Lung microvascular endothelial cell (primary cell): Measurements from ENCODE around the gene CDK2AP2. TPM values are rescaled to one million over a fixed set of nuclear protein-coding genes. Genes with fewer than 3 reads are reported as not detected.
"Not testable (repeated sequence)": the region's sequence is repeated elsewhere in the genome, so short reads cannot be mapped to it uniquely, and the experiment has no call there.

Source experiments
- DNase-seq, 2 donors: peaks; one replicate each; pipeline versions ENCODE4 v3.0.0 to v3.0.0-alpha.2; 2010; ENCODE audit warnings: low read depth in 2 of 2
- total RNA-seq: library from RNA; depleted of rRNA; stranded (reverse); fragments of >200 nt; gene quantifications from 2 replicates; pipeline ENCODE4 v1.2.1, GENCODE V29; 2014

Gene CDK2AP2
- total RNA-seq, 1 donor from 2014 or later, result 19.2 TPM

DNA sequence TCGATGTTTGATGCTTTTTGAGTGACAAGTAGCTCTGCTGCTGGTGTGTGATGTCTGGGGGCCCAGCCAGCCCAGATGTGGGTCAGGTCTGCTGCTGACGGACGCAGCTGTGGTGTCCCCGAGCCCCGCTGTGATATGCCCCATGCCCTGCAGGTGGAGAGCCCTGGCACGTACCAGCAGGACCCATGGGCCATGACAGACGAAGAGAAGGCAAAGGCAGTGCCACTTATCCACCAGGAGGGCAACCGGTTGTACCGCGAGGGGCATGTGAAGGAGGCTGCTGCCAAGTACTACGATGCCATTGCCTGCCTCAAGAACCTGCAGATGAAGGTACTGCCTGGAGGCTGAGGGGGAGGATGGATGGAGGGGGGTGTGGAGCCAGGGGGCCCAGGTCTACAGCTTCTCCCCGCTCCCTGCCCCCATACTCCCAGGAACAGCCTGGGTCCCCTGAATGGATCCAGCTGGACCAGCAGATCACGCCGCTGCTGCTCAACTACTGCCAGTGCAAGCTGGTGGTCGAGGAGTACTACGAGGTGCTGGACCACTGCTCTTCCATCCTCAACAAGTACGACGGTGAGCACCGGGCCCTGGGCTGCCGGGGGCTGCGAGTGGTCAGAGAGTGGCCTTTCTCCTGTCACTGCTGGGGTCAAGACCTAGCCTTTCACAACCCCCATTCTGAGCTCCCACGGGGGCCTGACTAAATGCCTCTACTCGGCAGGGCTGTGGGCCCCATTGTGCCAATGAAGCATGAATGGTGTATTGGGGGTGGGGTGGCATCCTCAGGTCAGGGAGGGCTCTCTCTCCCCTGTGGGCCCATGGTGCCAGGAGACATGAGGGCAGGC is 17.9 kb downstream of the CDK2AP2 start:
- DNase-seq, result no peak

DNA sequence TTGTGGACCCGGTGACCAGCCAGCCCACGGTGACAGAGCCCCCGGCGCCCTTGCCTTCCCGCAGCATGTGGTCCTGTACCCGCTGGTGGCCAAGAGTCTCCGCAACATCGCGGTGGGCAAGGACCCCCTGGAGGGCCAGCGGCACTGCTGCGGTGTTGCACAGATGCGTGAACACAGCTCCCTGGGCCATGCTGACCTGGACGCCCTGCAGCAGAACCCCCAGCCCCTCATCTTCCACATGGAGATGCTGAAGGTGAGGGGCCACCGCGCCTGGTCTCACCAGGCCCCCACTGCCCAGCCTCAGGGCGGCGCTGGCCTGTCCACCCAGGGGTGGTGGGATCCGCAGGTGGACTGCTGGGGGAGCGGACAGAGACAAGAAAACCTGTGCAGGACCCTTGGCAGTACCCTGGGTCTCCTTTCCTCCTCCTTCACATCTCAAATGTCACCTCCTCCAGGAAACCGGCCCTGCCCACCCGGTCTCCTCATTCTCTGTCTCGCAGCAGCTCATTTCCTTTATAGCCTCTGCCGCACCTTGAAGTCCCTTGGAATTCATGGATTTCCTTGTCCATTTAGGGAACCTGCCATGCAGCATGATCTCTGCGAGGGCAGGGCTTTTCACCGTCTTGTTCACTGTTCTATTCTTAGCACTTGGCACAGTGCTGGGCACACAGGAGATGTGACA is 18.6 kb downstream of the CDK2AP2 start:
- DNase-seq, result no peak

DNA sequence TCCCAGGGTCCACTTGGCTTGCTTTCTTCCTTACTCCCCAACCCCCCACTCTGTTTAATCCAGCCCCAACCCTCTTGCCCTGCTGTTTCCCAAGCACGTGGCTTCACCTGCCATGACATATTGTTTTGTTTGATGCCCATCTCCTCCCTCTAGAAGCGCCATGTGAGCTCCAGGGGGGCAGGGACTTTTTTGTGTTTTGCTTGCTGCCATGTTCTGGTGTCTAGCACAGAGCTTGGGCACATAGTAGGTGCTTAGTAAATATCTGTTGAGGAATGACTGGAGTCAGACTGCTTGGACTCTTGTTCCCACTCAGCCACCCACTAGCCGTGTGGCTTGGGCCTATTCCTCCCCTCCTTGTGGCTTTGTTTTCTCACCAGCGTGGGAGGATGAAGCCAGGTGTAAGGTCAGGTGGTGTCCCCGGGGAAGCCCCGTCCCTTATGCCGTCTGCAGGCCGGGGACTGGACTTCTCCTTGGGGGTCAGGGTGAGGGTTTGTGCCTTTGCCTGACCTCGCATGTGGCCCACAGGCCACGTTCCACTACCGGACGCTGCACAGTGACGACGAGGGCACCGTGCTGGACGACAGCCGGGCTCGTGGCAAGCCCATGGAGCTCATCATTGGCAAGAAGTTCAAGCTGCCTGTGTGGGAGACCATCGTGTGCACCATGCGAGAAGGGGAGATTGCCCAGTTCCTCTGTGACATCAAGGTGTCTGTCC is 21.3 kb downstream of the CDK2AP2 start:
- DNase-seq, result no peak

DNA sequence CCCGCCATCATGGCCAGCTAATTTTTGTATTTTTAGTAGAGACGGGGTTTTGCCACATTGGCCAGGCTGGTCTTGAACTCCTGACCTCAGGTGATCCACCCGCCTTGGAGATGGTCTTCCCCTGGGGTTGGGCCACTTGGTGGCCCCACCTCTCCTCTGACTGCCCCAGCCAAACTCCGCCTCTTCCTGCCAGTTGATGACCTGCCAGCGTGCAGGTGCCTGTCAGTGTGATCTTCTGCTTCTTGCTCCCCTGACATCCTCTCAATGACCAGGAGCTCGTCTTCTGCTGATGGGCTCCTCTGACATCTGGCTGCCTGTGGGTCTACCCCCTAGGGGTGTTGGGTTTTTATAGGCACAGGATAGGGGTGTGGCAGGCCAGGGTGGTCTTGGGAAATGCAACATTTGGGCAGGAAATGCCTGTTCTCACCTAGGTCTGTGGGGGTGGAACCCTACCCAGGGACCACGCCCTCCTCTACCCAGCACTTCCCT is 22.0 kb downstream of the CDK2AP2 start:
- DNase-seq, result not testable (repeated sequence)

DNA sequence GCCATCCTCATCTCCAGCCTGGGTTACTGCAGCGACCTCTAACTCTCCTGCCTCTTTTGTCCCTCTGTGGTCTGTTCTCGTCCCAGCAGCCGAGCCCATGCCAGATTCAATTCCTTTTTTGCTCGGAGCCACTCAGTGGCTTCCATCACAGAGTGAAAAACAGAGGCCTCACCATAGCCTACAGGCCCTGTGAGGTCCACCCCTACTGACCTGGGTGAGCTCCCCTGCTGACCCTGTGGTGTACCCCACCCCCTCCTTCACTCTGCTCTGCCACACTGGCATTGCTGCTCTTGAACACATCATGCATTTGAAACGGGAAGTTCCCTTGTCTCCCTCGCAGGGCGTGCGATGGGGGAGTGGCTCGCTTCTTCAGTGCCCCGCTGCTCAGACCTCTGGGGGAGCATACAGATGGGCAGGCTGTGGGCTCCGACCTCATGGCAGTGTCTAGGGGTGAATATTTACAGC is 23.1 kb downstream of the CDK2AP2 start:
- DNase-seq, result no peak

DNA sequence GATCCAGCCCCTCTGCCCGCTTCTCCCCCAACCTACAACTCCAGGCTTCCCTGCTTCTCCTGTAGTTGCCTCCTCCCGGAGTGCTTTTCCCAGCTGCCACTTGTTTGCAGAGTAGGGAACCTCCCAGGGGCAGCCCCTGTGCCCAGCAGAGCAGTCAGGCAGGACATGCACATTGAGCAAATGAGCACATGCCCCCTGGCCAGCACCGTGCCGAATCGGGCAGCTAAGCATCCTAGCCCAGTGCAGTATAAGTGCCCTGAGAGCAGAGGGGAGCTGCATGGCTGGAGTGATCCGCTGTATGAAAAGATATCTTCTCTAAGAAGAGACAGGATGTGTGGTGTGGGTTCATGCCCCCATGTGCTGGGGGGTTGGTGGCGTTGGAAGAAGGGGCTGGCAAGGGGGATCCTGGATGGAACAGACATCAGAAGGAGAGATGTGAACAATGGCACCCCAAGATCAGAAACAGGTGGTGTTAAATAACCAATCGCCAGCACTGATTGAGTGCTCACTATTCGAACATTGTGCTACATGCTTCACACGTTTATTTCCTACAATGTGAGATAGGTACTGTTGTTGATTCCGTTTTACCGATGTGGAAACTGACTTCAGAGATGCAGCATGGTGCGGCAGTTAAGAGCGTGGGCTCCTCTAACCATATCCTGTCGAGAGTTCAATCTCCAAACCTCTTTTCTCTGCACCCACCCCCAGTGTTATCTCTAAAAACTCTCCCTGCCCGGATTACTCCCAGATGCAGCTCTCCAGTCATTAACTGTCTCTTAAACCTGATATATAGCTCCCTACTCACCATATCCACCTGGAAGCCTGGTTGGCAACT is 23.9 kb downstream of the CDK2AP2 start:
- no peak for DNase-seq

DNA sequence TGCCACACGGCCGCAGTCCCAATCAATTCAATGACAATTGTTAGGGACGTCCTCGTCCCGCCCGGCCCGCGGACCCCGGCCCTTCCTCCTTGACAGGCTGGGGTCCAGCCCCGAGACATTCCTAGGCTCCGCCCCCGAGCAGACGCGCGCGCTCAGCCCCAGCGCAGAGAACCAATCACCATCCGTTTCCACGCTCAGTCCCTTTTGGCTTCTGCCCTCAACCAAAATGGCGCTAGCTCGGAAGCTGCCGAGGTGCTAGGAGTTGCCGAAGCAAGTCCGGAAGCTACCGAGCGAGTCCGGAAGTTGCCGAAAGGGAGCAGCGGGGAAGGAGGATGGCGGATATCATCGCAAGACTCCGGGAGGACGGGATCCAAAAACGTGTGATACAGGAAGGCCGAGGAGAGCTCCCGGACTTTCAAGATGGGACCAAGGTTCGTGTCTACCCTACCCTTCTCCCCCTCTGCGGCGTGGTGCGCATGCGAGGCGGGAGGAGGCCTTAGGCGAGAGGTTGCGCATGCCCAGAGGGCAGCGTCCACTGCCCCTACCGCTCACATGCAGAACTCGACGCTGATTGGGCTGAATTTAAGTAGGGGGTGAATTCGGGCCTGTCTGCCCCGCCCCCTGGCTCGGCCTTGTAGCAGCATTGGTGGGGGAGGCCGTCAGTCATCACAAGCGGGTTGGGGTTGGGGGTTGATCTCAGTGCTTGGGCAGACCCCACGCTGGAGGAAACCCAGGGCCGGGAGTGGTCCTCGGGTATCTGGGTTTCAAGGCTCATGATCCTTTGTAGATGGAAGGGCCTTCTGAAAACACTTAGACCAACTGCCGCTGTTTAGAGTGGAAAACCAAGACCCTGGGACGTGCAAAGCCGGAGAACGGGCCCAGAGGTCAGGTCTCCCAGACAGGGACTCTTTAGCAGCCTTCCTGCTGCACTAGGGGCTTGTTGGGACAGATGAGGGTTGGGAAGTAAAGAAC is 24.8 kb downstream of the CDK2AP2 start, which contains the start of gene AIP:
Gene AIP, plus strand, starts transcription at position 200 of the 972 bp plus-strand sequence. Its CDS starts 133 bp downstream, at position 333.
- peak; percentile 98 for DNase-seq

DNA sequence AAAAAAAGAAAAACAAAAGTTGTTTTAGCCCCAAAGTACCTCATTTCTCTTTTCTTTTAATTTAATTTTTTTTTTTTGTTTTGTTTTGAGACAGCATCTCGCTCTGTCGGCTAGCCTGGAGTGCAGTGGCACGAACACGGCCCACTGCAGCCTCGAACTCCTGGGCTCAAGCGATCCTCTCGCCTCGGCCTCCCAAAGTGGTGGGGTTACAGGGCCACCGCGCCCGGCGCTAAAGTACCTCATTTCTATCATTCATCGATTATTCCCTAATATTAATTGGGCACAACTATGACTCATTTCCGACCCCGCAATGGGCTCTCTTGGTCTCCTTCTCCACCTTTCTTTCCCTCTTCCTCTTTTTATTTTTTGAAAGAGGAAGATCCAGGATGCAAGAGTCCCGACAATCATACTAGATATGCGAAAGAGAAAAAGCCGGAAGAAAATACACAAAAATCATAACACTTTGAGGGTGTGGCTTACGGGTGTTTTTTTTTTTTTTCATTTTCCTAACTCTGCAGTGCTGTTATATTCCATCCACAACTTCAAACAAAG is 25.6 kb downstream of the CDK2AP2 start:
- no peak for DNase-seq

DNA sequence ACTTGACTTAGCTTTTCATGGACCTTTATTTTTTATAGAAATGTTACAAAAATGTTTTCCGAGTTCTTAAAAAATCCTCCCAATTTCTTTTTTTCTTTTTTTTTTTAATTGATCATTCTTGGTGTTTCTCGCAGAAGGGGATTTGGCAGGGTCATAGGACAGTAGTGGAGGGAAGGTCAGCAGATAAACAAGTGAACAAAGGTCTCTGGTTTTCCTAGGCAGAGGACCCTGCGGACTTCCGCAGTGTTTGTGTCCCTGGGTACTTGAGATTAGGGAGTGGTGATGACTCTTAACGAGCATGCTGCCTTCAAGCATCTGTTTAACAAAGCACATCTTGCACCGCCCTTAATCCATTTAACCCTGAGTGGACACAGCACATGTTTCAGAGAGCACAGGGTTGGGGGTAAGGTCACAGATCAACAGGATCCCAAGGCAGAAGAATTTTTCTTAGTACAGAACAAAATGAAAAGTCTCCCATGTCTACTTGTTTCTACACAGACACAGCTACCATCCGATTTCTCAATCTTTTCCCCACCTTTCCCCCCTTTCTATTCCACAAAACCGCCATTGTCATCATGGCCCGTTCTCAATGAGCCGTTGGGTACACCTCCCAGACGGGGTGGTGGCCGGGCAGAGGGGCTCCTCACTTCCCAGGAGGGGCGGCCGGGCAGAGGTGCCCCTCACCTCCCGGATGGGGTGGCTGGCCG is 30.5 kb downstream of the CDK2AP2 start:
- not testable (repeated sequence) for DNase-seq

DNA sequence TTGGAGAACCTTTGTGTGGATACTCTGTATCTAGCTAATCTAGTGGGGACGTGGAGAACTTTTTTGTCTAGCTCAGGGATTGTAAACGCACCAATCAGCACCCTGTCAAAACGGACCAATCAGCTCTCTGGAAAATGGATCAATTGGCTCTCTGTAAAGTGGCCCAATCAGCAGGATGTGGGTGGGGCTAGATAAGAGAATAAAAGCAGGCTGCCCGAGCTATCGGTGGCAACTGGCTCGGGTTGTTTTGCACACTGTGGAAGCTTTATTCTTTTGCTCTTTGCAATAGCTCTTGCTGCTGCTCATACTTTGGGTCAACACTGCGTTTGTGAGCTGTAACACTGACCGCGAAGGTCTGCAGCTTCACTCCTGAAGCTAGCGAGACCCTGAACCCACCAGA is 31.3 kb downstream of the CDK2AP2 start:
- not testable (repeated sequence) for DNase-seq

DNA sequence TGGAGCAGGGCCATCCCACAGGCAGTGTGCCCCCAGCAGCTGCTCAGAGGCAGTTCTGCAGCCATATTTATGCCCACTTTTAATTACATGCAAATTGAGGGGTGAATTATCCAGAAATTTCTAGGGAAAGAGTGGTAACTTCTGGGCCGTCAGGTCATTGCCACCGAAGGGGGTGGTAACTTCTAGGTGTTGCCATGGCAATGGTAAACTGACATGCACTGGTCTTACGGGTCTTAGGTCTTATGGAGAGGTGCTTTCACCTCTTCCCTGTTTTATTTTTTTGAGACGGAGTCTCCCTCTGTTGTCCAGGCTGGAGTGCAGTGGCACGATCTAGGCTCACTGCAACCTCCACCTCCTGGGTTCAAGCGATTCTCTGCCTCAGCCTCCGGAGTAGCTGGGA is 35.1 kb downstream of the CDK2AP2 start:
- DNase-seq, result no peak

DNA sequence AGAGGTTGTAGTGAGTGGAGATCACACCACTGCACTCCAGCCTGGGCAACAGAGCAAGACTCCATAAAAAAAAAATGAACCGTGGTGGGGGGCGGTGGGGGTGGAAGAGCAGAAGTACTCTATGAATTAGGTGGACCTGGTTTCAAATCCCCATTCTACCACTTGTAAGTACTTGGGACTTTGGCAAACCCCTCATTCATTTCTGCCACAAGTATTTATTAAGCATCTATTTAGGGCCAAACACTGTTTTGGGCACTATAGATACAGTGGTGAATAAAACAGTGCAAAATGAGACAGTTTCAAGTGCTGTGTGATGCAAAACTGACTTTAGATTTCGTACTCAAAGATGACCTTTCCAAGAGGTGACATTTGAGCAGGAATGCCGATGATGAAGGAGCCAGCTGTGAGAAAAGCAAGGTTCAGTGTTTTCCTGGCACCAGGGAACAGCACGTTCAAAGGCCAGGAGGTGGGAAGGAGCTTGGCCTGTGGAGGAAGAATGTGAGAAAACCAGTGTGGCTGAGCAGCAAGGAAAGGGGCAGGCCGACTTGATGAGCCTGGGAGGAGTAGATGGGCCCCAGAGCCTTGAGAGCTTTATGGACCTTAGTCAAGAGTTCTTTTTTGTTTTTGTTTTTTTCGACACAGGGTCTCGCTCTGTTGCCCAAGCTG is 37.5 kb downstream of the CDK2AP2 start:
- no peak for DNase-seq

DNA sequence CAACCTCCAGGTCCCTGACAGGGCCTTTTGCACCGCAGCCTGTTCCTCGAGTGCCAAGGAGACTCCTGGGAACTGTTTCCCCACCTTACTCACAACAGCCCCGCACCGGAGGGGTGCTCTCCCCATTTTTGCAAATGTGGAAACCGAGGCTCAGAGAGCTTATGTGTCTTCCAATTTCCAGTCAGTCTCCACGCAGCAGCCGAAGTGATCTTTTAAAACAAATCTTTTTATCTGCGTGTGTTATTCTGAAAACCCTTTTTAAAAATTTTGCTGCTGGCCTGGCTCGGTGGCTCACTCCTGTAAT is 38.5 kb downstream of the CDK2AP2 start:
- DNase-seq, result no peak

DNA sequence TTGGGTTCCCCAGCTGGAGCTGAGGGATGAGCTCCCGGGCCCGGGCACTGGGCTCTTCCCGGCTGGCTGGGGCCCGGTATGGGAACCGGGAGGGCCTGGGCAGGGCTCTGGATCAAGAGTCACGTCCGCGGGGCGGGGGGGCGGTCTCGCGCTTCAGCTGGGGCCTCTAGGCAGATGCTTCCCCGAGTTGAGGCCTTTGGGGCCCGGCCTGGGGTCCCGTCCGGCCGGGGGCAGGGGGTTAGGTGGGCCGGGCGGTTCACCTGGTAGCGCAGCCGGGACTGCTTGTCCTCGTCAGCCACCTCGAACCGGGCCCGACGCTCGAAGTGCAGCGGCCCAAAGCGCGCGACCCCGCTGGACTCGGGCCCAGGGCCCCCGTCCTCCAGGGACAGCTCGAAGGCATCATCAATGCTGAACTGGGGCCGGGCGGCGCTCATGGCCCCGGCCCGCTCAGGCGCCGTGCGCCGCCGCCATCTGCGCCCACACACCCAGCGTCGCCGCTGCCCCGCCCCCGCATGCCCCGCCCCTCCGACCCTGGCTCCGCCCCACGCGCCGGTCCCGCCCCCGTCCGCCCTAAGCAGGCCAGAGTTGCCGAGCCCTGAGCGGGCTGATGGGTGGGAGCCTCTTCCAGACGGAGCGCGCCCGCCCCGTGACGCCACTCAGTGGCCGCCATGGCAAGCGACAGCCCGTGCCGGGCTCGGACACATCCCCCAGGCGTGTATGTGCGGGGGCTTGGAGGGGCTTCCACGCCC is 39.0 kb downstream of the CDK2AP2 start, which contains the start of gene TMEM134:
Gene TMEM134, minus strand, starts transcription at position 493 of the 749 bp plus-strand sequence. Its CDS starts 59 bp downstream, at position 434.
- DNase-seq, result peak; percentile 94 to 97

DNA sequence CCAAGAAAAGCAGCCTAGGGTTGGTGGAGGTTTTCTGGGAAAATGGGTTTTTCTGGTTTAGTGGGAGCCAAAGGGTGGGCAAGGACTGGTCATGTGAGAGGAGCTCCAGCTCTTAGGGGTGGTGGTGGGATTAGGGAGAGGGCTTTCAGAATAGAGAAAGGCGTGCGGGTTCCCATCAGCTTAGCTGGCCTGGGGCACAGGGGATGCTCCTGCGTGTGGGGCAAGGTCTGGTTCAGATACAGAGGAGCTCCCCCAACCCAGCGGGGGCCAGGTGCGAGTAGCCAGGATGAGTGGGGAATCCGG is 39.6 kb downstream of the CDK2AP2 start:
- no peak for DNase-seq

DNA sequence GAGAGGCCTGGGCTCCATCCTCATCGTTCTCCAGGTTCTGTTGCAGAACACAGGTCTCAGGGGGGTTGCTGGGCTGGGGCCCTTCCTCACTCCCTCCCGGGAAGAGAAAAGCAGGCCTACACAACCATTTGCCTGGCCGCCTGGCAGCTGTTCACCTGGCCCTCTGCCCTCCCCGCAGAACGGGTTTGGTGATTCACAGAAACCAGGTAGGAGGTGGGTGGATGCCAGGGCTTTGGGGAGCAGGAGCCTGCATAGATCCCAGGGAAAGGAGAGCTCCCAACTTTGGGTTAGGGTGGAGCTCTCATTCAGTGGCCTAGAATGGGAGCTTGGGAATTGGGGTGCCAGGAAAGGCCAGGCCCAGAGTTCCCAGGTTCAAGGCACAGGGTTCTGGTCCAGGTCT is 39.9 kb downstream of the CDK2AP2 start:
- no peak for DNase-seq

DNA sequence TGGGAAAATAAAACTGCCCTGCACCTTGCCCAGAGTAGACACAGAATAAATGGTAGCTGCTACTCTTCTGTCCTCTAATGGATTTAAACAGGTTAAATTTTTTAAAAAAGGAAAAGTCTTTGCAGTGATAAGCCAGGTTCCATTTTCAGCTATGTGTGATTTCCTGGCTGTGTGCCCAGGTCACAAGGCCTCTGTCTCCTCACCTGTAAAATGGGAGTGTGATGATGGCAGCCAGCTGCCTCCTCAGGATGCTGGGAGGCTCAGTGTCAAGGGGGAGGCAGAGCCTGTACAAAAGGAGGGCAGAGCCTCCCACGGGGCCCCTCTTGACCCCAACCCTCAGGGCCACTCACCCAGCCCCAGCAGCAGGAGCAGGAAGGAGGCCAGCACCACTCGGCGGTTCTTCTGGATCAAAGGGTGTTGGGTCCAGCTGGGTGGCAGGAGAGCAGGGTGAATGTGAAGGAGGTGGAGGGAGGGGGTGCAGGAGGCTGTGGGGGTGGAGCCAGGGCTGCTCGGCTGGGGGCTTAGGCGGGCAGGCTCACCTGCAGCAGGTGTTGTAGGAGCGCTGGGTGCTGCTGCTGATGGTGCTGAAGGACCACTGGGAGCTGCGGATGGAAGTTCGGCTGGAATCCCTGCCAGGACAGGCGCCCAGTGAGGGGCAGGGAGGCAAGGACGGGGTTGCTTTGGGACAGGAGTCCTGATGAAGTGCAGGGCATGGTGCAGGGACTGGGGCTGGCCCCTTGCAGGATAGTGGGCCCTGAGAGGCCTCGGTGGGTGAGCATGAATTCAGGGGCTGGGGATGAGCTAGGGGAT is 40.8 kb downstream of the CDK2AP2 start:
- no peak for DNase-seq
